T47D (cell line): Measurements from ENCODE around the gene TBX1.

ENCODE experiments used
- DNase-seq, 2 experiments: peaks; one replicate each; pipeline versions ENCODE4 v3.0.0 to v3.0.0-alpha.2; 2011 to 2012; ENCODE audit warnings: low read depth in 1 of 2, low spot score in 1 of 2
- JUND ChIP-seq: IDR thresholded peaks from 2 replicates; pipeline ENCODE4 v1.6.1; 2012; ENCODE audit warnings: low read depth
- in situ Hi-C: cut with HindIII; loops from 2 replicates; pipeline ENCODE4 v1.10.0; 2016; ENCODE audit warnings: low sequenced_read_pairs, low pct_unique_long_range_greater_than_20kb

The TBX1 gene

GRCh38 chr22:19814428-19814827, 53.9 kb downstream of the TBX1 start:
- DNase-seq, result no peak
- no peak for TF ChIP-seq JUND
- in situ Hi-C loops, result no loop called here

GRCh38 chr22:19815093-19815822, 54.7 kb downstream of the TBX1 start:
- in situ Hi-C loops, result no loop called here
- DNase-seq, result no peak

GRCh38 chr22:19815823-19816290, 55.3 kb downstream of the TBX1 start:
- in situ Hi-C loops, result no loop called here
- no peak for TF ChIP-seq JUND

More at GRCh38 chr22:19815093-19815822, 54.7 kb downstream of the TBX1 start:
- TF ChIP-seq JUND, result no peak

GRCh38 chr22:19816372-19817119, 56.0 kb downstream of the TBX1 start:
- no peak for DNase-seq
- no peak for TF ChIP-seq JUND
- in situ Hi-C loops, result no loop called here

More at GRCh38 chr22:19815823-19816290, 55.3 kb downstream of the TBX1 start:
- no peak for DNase-seq
